ENCODE data around the gene ASRGL1. TPM values are rescaled to one million over a fixed set of nuclear protein-coding genes. Genes with fewer than 3 reads are reported as not detected.

The ASRGL1 gene
- polyA plus RNA-seq, 1 of the 3 experiments (the other 2 are of a cell fraction) = 4.3 TPM

GRCh38 chr11:62400760-62401159, 63.5 kb downstream of the ASRGL1 start (continued):
- TF ChIP-seq FOSL2 (IDR thresholded peaks at IDR 0.05; ENCODE audit: borderline replicate concordance, low read depth) (peak; percentile 36; the same call in 1 of the 2 replicates), MAX (IDR thresholded peaks at IDR 0.05; ENCODE audit: low read depth) (peak; percentile 61; the same call in 1 of the 2 replicates), GABPA (IDR thresholded peaks at IDR 0.05; ENCODE audit: low read depth) (no peak), ELF1 (IDR thresholded peaks at IDR 0.05) (no peak), JUND (IDR thresholded peaks at IDR 0.05) (peak; percentile 75; the same call in 1 of the 2 replicates), RCOR1 (IDR thresholded peaks at IDR 0.05; ENCODE audit: low read length) (peak; percentile 90), PBX3 (IDR thresholded peaks at IDR 0.05) (peak; percentile 97), CHD2 (IDR thresholded peaks at IDR 0.05; ENCODE audit: low read length, partially characterized antibody) (peak; percentile 46), RXRA (IDR thresholded peaks at IDR 0.05; ENCODE audit: borderline replicate concordance, low read depth) (peak; percentile 97), SMC3 (IDR thresholded peaks at IDR 0.05; ENCODE audit: low read depth, low read length) (no peak; the same call in 1 of the 2 replicates), FOXJ3 (CRISPR knock-in tag; IDR thresholded peaks at IDR 0.05) (no peak)

- CTCF ChIA-PET = interaction anchor here (0.9 to 5.5 kb wide), 6 partner anchors 10 to 475 kb away, joined by 3 to 60 read pairs (median 4); no protein-coding TSS in a partner anchor
- WGBS (ENCODE audit: low lambda C conversion rate) = 100% methylated on average over 1 of the region's 5 CpGs
- H3K27ac ChIP-seq (ENCODE audit: low read depth in 2 of 2, low read length in 1 of 2) = peak overlapping the region in 1 of 2 experiments; percentile 85; a peak in 3 of 4 replicates
Observed at GRCh38 chr11:62401356-62401755, 64.1 kb downstream of the ASRGL1 start.

More at GRCh38 chr11:62401356-62401755, 64.1 kb downstream of the ASRGL1 start:
- Histone ChIP-seq H3K9me2 (no peaks in the 10 kb centered on the region), H3K27me3 (ENCODE audit: insufficient read depth) (no peaks in the 10 kb centered on the region), H2AFZ (ENCODE audit: low read depth) (no peak overlapping the region), H4K20me1 (ENCODE audit: insufficient read depth) (no peaks in the 10 kb centered on the region), H3K4me3 (ENCODE audit: low read depth in 2 of 2, low read length in 1 of 2) (no peak overlapping the region), H3K4me2 (peak overlapping the region; percentile 73; the same call in 1 of the 2 replicates), H3K36me3 (replicated peaks in 1 of 2; ENCODE audit: control insufficient read depth in 1 of 2, insufficient read depth in 2 of 2, low read length in 1 of 2) (no peaks in the 10 kb centered on the region), H3K79me2 (ENCODE audit: insufficient read depth) (no peaks in the 10 kb centered on the region), H3F3A (replicated peaks; ENCODE audit: insufficient read depth) (peaks cover 7% of the 10 kb centered on the region), H3K9ac (no peak overlapping the region), H3K9me3 (no peaks in the 10 kb centered on the region), H3K4me1 (ENCODE audit: control insufficient read depth in 1 of 2, insufficient read depth in 2 of 2, low read depth in 1 of 2, low read length in 1 of 2) (peaks cover 29 to 48% of the 10 kb centered on the region in 2 experiments; a peak in 3 of 4 replicates)
- TF ChIP-seq EZH2phosphoT487 (IDR thresholded peaks at IDR 0.05; ENCODE audit: borderline replicate concordance, low read depth) (no peak), YY1 (IDR thresholded peaks at IDR 0.05; ENCODE audit: low read depth) (no peak), MAX (IDR thresholded peaks at IDR 0.05; ENCODE audit: low read depth) (no peak), MXI1 (IDR thresholded peaks at IDR 0.05; ENCODE audit: low read depth, low read length) (no peak), TEAD4 (IDR thresholded peaks at IDR 0.05; ENCODE audit: borderline replicate concordance, insufficient read depth) (no peak), NRF1 (IDR thresholded peaks at IDR 0.05; ENCODE audit: low read depth, low read length) (no peak), NFIC (IDR thresholded peaks at IDR 0.05; ENCODE audit: borderline replicate concordance) (no peak), IRF3 (IDR thresholded peaks at IDR 0.05; ENCODE audit: low read depth, low read length) (no peak), MEF2A (IDR thresholded peaks at IDR 0.05; ENCODE audit: borderline replicate concordance, low read depth) (no peak), ELF1 (IDR thresholded peaks at IDR 0.05) (no peak), RFX5 (IDR thresholded peaks at IDR 0.05; ENCODE audit: low read length) (no peak), POLR2AphosphoS5 (IDR thresholded peaks at IDR 0.05; ENCODE audit: low read depth, low read length) (no peak), PBX3 (IDR thresholded peaks at IDR 0.05) (no peak), RXRA (IDR thresholded peaks at IDR 0.05; ENCODE audit: borderline replicate concordance, low read depth) (no peak)
- POLR2A ChIA-PET = interaction anchor here (1.2 to 2.4 kb wide), 4 partner anchors 27 to 264 kb away, joined by 5 to 7 read pairs (median 7); partner anchors contain the start of genes C11orf98, CSKMT and TUT1
- no peak for DNase-seq
